A549 treated with RU486 at 1 μM for 4 hours (cell line): Measurements from ENCODE around the gene VIT. TPM values are rescaled to one million over a fixed set of nuclear protein-coding genes. Genes with fewer than 3 reads are reported as not detected.

ENCODE experiments used
- total RNA-seq: library from RNA; stranded (reverse); fragments of 200-300 nt; extraction: Qiagen RNA extraction; gene quantifications from 5 replicates; pipeline ENCODE4 v1.2.3, GENCODE V29; 2022; ENCODE audit warnings: low read depth

VIT gene, protein sequence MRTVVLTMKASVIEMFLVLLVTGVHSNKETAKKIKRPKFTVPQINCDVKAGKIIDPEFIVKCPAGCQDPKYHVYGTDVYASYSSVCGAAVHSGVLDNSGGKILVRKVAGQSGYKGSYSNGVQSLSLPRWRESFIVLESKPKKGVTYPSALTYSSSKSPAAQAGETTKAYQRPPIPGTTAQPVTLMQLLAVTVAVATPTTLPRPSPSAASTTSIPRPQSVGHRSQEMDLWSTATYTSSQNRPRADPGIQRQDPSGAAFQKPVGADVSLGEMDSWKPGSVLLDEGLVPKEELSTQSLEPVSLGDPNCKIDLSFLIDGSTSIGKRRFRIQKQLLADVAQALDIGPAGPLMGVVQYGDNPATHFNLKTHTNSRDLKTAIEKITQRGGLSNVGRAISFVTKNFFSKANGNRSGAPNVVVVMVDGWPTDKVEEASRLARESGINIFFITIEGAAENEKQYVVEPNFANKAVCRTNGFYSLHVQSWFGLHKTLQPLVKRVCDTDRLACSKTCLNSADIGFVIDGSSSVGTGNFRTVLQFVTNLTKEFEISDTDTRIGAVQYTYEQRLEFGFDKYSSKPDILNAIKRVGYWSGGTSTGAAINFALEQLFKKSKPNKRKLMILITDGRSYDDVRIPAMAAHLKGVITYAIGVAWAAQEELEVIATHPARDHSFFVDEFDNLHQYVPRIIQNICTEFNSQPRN
- total RNA-seq: not detected in 5 replicates

DNA sequence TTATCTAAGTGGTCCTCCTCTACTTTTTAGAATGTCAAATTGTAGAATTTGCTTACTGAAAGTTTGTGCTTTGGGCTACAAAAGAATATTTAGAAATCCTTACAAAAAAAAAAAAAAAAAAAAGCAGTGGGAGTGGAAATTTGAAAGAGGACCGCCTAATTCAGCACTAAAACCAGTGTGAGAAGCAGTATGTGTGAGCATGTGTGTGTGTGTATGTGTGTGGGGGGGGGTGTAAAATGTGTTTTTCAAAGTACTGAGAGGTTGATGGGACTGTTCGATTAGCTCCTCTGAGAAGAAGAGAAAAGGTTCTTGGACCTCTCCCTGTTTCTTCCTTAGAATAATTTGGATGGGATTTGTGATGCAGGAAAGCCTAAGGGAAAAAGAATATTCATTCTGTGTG lies at the start of gene VIT:
Gene VIT, plus strand, starts transcription at position 175 of the 400 bp plus-strand sequence. CDS start 19,664 bp downstream, outside the sequence.

Other genes starting within 250 kb of the VIT start
- 41.9 to 64.0 TPM (median 49.4 TPM) in 5 replicates for gene FEZ2, start 98.5 kb upstream of the VIT start, total RNA-seq